ENCODE measurements around the gene NAIF1.
A peak's percentile ranks its signal among the peaks of the same experiment; 100 is the strongest.

- TF ChIP-seq CTCF (IDR thresholded peaks at IDR 0.05) = no peak
- no peak for TF ChIP-seq EP300 (IDR thresholded peaks at IDR 0.05)
- TF ChIP-seq POLR2A (IDR thresholded peaks at IDR 0.05) = no peak
- TF ChIP-seq POLR2AphosphoS5 (IDR thresholded peaks at IDR 0.05) = peak in 1 of 4 donors; percentile 10
These were observed 13.9 kb upstream of the NAIF1 start for GRCh38 chr9:128081056-128081455.

Data from sigmoid colon (tissue), 4 donors.